WTC11 (cell line): ENCODE results near the gene KLHL11. TPM values are rescaled to one million over a fixed set of nuclear protein-coding genes. Genes with fewer than 3 reads are reported as not detected.

Source experiments
- ATAC-seq: fragments of 200-7000 bp; cut with Tn5 transposase; 2 replicates; pipeline ENCODE4 v1.10.0; 2021; ENCODE audit warnings: mild to moderate bottlenecking, moderate library complexity
- CTCF ChIA-PET: fragments of 300-600 bp; sonication (Branson Sonifier 250); formaldehyde crosslinking; loops from one replicate; lab custom pipeline; 2021; ENCODE audit warnings: antibody characterized with exemption; lab: Charles Lee
- POLR2A ChIA-PET: fragments of 350-600 bp; sonication (Branson Sonifier 250); formaldehyde crosslinking; loops from one replicate; lab custom pipeline; 2021; ENCODE audit warnings: antibody characterized with exemption; lab: Charles Lee
- DNase-seq: peaks from one replicate; pipeline ENCODE4 v3.0.0; 2021; ENCODE audit warnings: low spot score
- H3K27ac Mint-ChIP-seq: 2 replicates; pipeline ENCODE4 v1.8.0; 2021; ENCODE audit warnings: mixed read lengths
- H3K27me3 Mint-ChIP-seq: 2 replicates; pipeline ENCODE4 v1.8.0; 2021; ENCODE audit warnings: low read depth, mild to moderate bottlenecking, moderate library complexity, mixed read lengths
- H3K36me3 Mint-ChIP-seq: 2 replicates; pipeline ENCODE4 v1.8.0; 2021; ENCODE audit warnings: mixed read lengths
- H3K4me1 Mint-ChIP-seq: 2 replicates; pipeline ENCODE4 v1.8.0; 2022; ENCODE audit warnings: mixed read lengths
- H3K4me3 Mint-ChIP-seq: 2 replicates; pipeline ENCODE4 v1.8.0; 2021; ENCODE audit warnings: mild to moderate bottlenecking, moderate library complexity, mixed read lengths
- H3K9me3 Mint-ChIP-seq: 2 replicates; pipeline ENCODE4 v1.8.0; 2021; ENCODE audit warnings: mixed read lengths
- ATF1 ChIP-seq: sonication (generic); formaldehyde crosslinking; IDR thresholded peaks from 2 replicates; pipeline ENCODE4 v1.8.1; 2023; ENCODE audit warnings: mild to moderate bottlenecking, moderate library complexity, missing genetic modification reagents
- ATF3 ChIP-seq: sonication (generic); formaldehyde crosslinking; conservative IDR thresholded peaks from 2 replicates; pipeline ENCODE4 v1.8.1; 2022; ENCODE audit warnings: mild to moderate bottlenecking, missing genetic modification reagents
- ATF6 ChIP-seq: sonication (generic); formaldehyde crosslinking; IDR thresholded peaks from 2 replicates; pipeline ENCODE4 v1.8.1; 2023; ENCODE audit warnings: mild to moderate bottlenecking, missing genetic modification reagents
- CBFB ChIP-seq: sonication (generic); formaldehyde crosslinking; IDR thresholded peaks from 2 replicates; pipeline ENCODE4 v1.8.1; 2022; ENCODE audit warnings: mild to moderate bottlenecking, low read depth, missing genetic modification reagents
- ELF4 ChIP-seq: sonication (generic); formaldehyde crosslinking; IDR thresholded peaks from 2 replicates; pipeline ENCODE4 v1.8.1; 2022; ENCODE audit warnings: low read depth, mild to moderate bottlenecking, moderate library complexity, missing genetic modification reagents
- ESRRA ChIP-seq: sonication (generic); formaldehyde crosslinking; IDR thresholded peaks from 2 replicates; pipeline ENCODE4 v1.8.1; 2022; ENCODE audit warnings: mild to moderate bottlenecking, missing genetic modification reagents, borderline replicate concordance
- FOXK1 ChIP-seq: sonication (generic); formaldehyde crosslinking; IDR thresholded peaks from 2 replicates; pipeline ENCODE4 v1.8.0; 2022; ENCODE audit warnings: mild to moderate bottlenecking, moderate library complexity, missing genetic modification reagents
- GABPB1 ChIP-seq: sonication (generic); formaldehyde crosslinking; IDR thresholded peaks from 2 replicates; pipeline ENCODE4 v1.8.1; 2023; ENCODE audit warnings: mild to moderate bottlenecking, missing genetic modification reagents
- JAZF1 ChIP-seq: fragments of 250-450 bp; sonication (Bioruptor Pico); IDR thresholded peaks from 2 replicates; pipeline ENCODE4 v1.9.0; 2021; ENCODE audit warnings: moderate library complexity, mild to moderate bottlenecking, inconsistent platforms
- MXD4 ChIP-seq: fragments of 250-450 bp; sonication (Bioruptor Pico); IDR thresholded peaks from 2 replicates; pipeline ENCODE4 v1.8.0; 2021; ENCODE audit warnings: mild to moderate bottlenecking, moderate library complexity, borderline replicate concordance
- MYBL2 ChIP-seq: sonication (generic); formaldehyde crosslinking; IDR thresholded peaks from 2 replicates; pipeline ENCODE4 v1.8.1; 2023; ENCODE audit warnings: mild to moderate bottlenecking, moderate library complexity, missing genetic modification reagents
- NFYB ChIP-seq: sonication (generic); formaldehyde crosslinking; conservative IDR thresholded peaks from 2 replicates; pipeline ENCODE4 v1.8.0; 2022; ENCODE audit warnings: low read depth, missing genetic modification reagents
- OVOL2 ChIP-seq: fragments of 250-450 bp; sonication (Bioruptor Pico); IDR thresholded peaks from 2 replicates; pipeline ENCODE4 v1.9.0; 2021; ENCODE audit warnings: mild to moderate bottlenecking, borderline replicate concordance
- RORB ChIP-seq: fragments of 250-450 bp; sonication (Bioruptor Pico); IDR thresholded peaks from 2 replicates; pipeline ENCODE4 v1.9.0; 2021; ENCODE audit warnings: mild to moderate bottlenecking
- SMAD3 ChIP-seq: sonication (generic); formaldehyde crosslinking; IDR thresholded peaks from 2 replicates; pipeline ENCODE4 v1.8.0; 2022; ENCODE audit warnings: missing genetic modification reagents, mild to moderate bottlenecking, borderline replicate concordance
- SMAD4 ChIP-seq: sonication (generic); formaldehyde crosslinking; IDR thresholded peaks from 2 replicates; pipeline ENCODE4 v1.8.0; 2022; ENCODE audit warnings: mild to moderate bottlenecking, missing genetic modification reagents
- SOX15 ChIP-seq: fragments of 250-450 bp; sonication (Bioruptor Pico); IDR thresholded peaks from 2 replicates; pipeline ENCODE4 v1.9.0; 2021; ENCODE audit warnings: mild to moderate bottlenecking
- ZBTB21 ChIP-seq: sonication (generic); formaldehyde crosslinking; IDR thresholded peaks from 2 replicates; pipeline ENCODE4 v1.8.1; 2023; ENCODE audit warnings: mild to moderate bottlenecking, missing genetic modification reagents, borderline replicate concordance
- ZNF512 ChIP-seq: sonication (generic); formaldehyde crosslinking; IDR thresholded peaks from 2 replicates; pipeline ENCODE4 v1.8.1; 2022; ENCODE audit warnings: missing genetic modification reagents, borderline replicate concordance
- ZSCAN18 ChIP-seq: fragments of 250-450 bp; sonication (Bioruptor Pico); IDR thresholded peaks from 2 replicates; pipeline ENCODE4 v2.1.2; 2022; ENCODE audit warnings: mild to moderate bottlenecking, moderate library complexity
- total RNA-seq: library from RNA; stranded (reverse); gene quantifications from 3 replicates; pipeline ENCODE4 v1.2.3, GENCODE V29; 2021

The KLHL11 gene
- total RNA-seq, 1 experiment from 2014 or later = 15.0 TPM

GRCh38 chr17:41893384-41893783 lies 28.2 kb upstream of the KLHL11 start:
- ChIA-PET POLR2A (interaction anchor here (1.1 kb wide), 1 partner anchor 28 kb away, joined by 3 read pairs; the partner anchor contains the start of gene KLHL11), CTCF (interaction anchor here (3.6 kb wide), 1 partner anchor 66 kb away, joined by 13 read pairs; no protein-coding TSS in a partner anchor)
- Mint-ChIP-seq H3K4me3 (no peak overlapping the region), H3K4me1 (no peaks in the 10 kb centered on the region), H3K27me3 (no peaks in the 10 kb centered on the region; the same call in 1 of the 2 replicates), H3K27ac (0 out of 2 replicates have a peak overlapping the region, but pooled peaks have one; percentile 53), H3K36me3 (peaks cover 76% of the 10 kb centered on the region), H3K9me3 (no peaks in the 10 kb centered on the region)
- TF ChIP-seq SMAD3 (CRISPR knock-in tag) (no peak), JAZF1 (no peak), ATF1 (CRISPR knock-in tag) (no peak), ESRRA (CRISPR knock-in tag) (no peak), CBFB (CRISPR knock-in tag) (no peak), MYBL2 (no peak), SOX15 (CRISPR knock-in tag) (no peak), ZBTB21 (CRISPR knock-in tag) (no peak), ZNF512 (CRISPR knock-in tag) (no peak), MXD4 (CRISPR knock-in tag) (no peak), ATF6 (CRISPR knock-in tag) (no peak), GABPB1 (no peak), FOXK1 (CRISPR knock-in tag) (no peak), NFYB (CRISPR knock-in tag) (no peak)
- DNase-seq (no peak), ATAC-seq (no peak)

- no peaks in the 10 kb centered on the region for H3K9me3 Mint-ChIP-seq
- H3K27me3 Mint-ChIP-seq = no peaks in the 10 kb centered on the region; the same call in 1 of the 2 replicates
- CTCF ChIA-PET = interaction anchor here (1.7 kb wide), 1 partner anchor 68 kb away, joined by 6 read pairs; no protein-coding TSS in a partner anchor
- ATAC-seq = no peak
- peaks cover 75% of the 10 kb centered on the region for H3K36me3 Mint-ChIP-seq
- no peak overlapping the region for H3K4me3 Mint-ChIP-seq
- no peak overlapping the region for H3K27ac Mint-ChIP-seq
- no peak for TF ChIP-seq RORB (CRISPR knock-in tag)
- no peak for TF ChIP-seq OVOL2
- no peak for TF ChIP-seq SMAD4 (CRISPR knock-in tag)
- TF ChIP-seq ZSCAN18 (CRISPR knock-in tag) = no peak
- TF ChIP-seq ATF3 (CRISPR knock-in tag) = no peak
- no peak for TF ChIP-seq ELF4 (CRISPR knock-in tag)
- TF ChIP-seq MXD4 (CRISPR knock-in tag) = no peak
- TF ChIP-seq, all 79 proteins: peak for 0
- no peak for DNase-seq
- POLR2A ChIA-PET = interaction anchor here (0.5 to 0.7 kb wide), 2 partner anchors 64 to 73 kb away, joined by 3 read pairs; no protein-coding TSS in a partner anchor
- H3K4me1 Mint-ChIP-seq = no peaks in the 10 kb centered on the region
These were observed 26.8 kb upstream of the KLHL11 start for GRCh38 chr17:41892021-41892376.
